CD14-positive monocyte (primary cell): ENCODE measurements around the gene PDC. TPM values are rescaled to one million over a fixed set of nuclear protein-coding genes. Genes with fewer than 3 reads are reported as not detected.

Source experiments
- DNase-seq, 3 donors: peaks; one replicate each; pipeline ENCODE4 v3.0.0-alpha.2; 2011 to 2022
- H2AFZ ChIP-seq: 2 replicates; pipeline ENCODE4 v1.6.0; 2012; ENCODE audit warnings: mild to moderate bottlenecking, low read depth, low read length, inconsistent platforms; ENCODE audit not compliant: insufficient read depth, poor library complexity, severe bottlenecking
- H3K27ac ChIP-seq, 2 donors: 1 replicate in 1 of 2; 2 replicates in 1 of 2; pipeline ENCODE4 v1.5.1; 2012 to 2013; ENCODE audit warnings: low read length in 2 of 2, control low read depth in 1 of 2, inconsistent platforms in 1 of 2, low read depth in 1 of 2, mild to moderate bottlenecking in 1 of 2
- H3K27me3 ChIP-seq, 2 donors: one replicate each; pipeline versions ENCODE4 v1.6.0 to v1.6.1; 2011 to 2013; ENCODE audit warnings: low read length in 2 of 2; ENCODE audit not compliant: control insufficient read depth in 2 of 2, insufficient read depth in 2 of 2
- H3K36me3 ChIP-seq, 2 donors: replicated peaks in 1 of 2; 1 replicate in 1 of 2; 2 replicates in 1 of 2; pipeline versions ENCODE4 v1.5.1 to v1.6.1; 2012 to 2013; ENCODE audit warnings: low read length in 2 of 2, control low read depth in 1 of 2, inconsistent platforms in 1 of 2, mild to moderate bottlenecking in 1 of 2; ENCODE audit not compliant: insufficient read depth in 2 of 2, control insufficient read depth in 1 of 2
- H3K4me1 ChIP-seq, 2 donors: 1 replicate in 1 of 2; 2 replicates in 1 of 2; pipeline versions ENCODE4 v1.5.1 to v1.6.1; 2012 to 2013; ENCODE audit warnings: low read length in 2 of 2, control low read depth in 1 of 2, inconsistent platforms in 1 of 2, mild to moderate bottlenecking in 1 of 2, moderate library complexity in 1 of 2; ENCODE audit not compliant: insufficient read depth in 2 of 2, control insufficient read depth in 1 of 2
- H3K4me2 ChIP-seq: replicated peaks from 2 replicates; pipeline ENCODE3; 2012; ENCODE audit warnings: low read length, moderate library complexity, mild to moderate bottlenecking; ENCODE audit not compliant: poor library complexity, severe bottlenecking; ENCODE audit errors: extremely low read depth
- H3K4me3 ChIP-seq, 3 experiments: fragments of 200-600 bp in 1 of 3; sonication (generic) in 1 of 3; replicated peaks in 1 of 3; 1 replicate in 2 of 3; 2 replicates in 1 of 3; pipeline ENCODE4 v1.5.1; 2011 to 2013; ENCODE audit warnings: low read length in 3 of 3, mild to moderate bottlenecking in 3 of 3, control low read depth in 2 of 3, low read depth in 2 of 3, inconsistent platforms in 1 of 3, moderate library complexity in 1 of 3
- H3K79me2 ChIP-seq: 2 replicates; pipeline ENCODE4 v1.6.0; 2012; ENCODE audit warnings: mild to moderate bottlenecking, control low read depth, inconsistent platforms, low read length, moderate library complexity; ENCODE audit not compliant: insufficient read depth
- H3K9ac ChIP-seq: 2 replicates; pipeline ENCODE4 v1.6.0; 2017; ENCODE audit warnings: low read length, mild to moderate bottlenecking; ENCODE audit not compliant: insufficient read depth, poor library complexity, severe bottlenecking
- H3K9me3 ChIP-seq, 2 donors: replicated peaks in 1 of 2; 1 replicate in 1 of 2; 2 replicates in 1 of 2; pipeline versions ENCODE4 v1.5.1 to v1.6.1; 2012 to 2013; ENCODE audit warnings: low read length in 2 of 2, control low read depth in 1 of 2; ENCODE audit not compliant: control insufficient read depth in 1 of 2, insufficient read depth in 1 of 2
- H4K20me1 ChIP-seq: 2 replicates; pipeline ENCODE4 v1.6.0; 2012; ENCODE audit warnings: mild to moderate bottlenecking, low read length, control low read depth, moderate library complexity; ENCODE audit not compliant: insufficient read depth
- H3K27ac Mint-ChIP-seq, 7 donors: one replicate each; pipeline ENCODE4 v1.8.0; 2020; ENCODE audit warnings: mild to moderate bottlenecking in 7 of 7, mixed read lengths in 7 of 7, moderate library complexity in 6 of 7, inconsistent platforms in 2 of 7
- H3K27me3 Mint-ChIP-seq, 3 donors: one replicate each; pipeline ENCODE4 v1.8.0; 2021 to 2022; ENCODE audit warnings: low read depth in 3 of 3, mild to moderate bottlenecking in 3 of 3, mixed read lengths in 3 of 3, moderate library complexity in 3 of 3, inconsistent platforms in 1 of 3
- H3K36me3 Mint-ChIP-seq, 2 donors: one replicate each; pipeline ENCODE4 v1.8.0; 2020; ENCODE audit warnings: mixed read lengths in 2 of 2, inconsistent platforms in 1 of 2, mild to moderate bottlenecking in 1 of 2
- H3K4me1 Mint-ChIP-seq: one replicate; pipeline ENCODE4 v1.8.0; 2020; ENCODE audit warnings: mild to moderate bottlenecking, mixed read lengths
- H3K4me3 Mint-ChIP-seq, 2 donors: one replicate each; pipeline ENCODE4 v1.8.0; 2020; ENCODE audit warnings: mild to moderate bottlenecking in 2 of 2, mixed read lengths in 2 of 2, moderate library complexity in 1 of 2
- H3K9me3 Mint-ChIP-seq, 7 donors: one replicate each; pipeline ENCODE4 v1.8.0; 2020 to 2022; ENCODE audit warnings: mixed read lengths in 7 of 7, mild to moderate bottlenecking in 6 of 7, moderate library complexity in 6 of 7, inconsistent platforms in 2 of 7
- CTCF ChIP-seq: fragments of 200-600 bp; IDR thresholded peaks from one replicate; pipeline ENCODE4 v1.8.0; 2022; ENCODE audit warnings: antibody characterized with exemption, mild to moderate bottlenecking
- WGBS: methylation state at CpG from one replicate; pipeline ENCODE4 v1.1.5; 2013; ENCODE audit warnings: missing lambda C conversion rate; ENCODE audit not compliant: insufficient coverage; 5-methylcytosine and 5-hydroxymethylcytosine counted together
- intact Hi-C, 2 donors: fragments of 100-400 bp; cut with micrococcal nuclease; formaldehyde crosslinking; loops; one replicate each; pipeline versions ENCODE4 v1.15.0 to v1.15.1; 2023
- polyA plus RNA-seq, 3 donors: library from polyadenylated mRNA; depleted of rRNA in 1 of 3; unstranded in 2 of 3; stranded (reverse) in 1 of 3; fragments of 300-500 nt in 2 of 3; fragments of >200 nt in 1 of 3; fragmentation: Illumina TruSeq in 2 of 3; gene quantifications; 1 replicate in 2 of 3; 2 replicates in 1 of 3; pipeline ENCODE4 v1.2.3, GENCODE V29; 2012 to 2021

PDC gene
- polyA plus RNA-seq, 3 donors: not detected

- H3K27ac ChIP-seq: no peak overlapping the region
- H3K4me3 ChIP-seq: no peak overlapping the region
- H4K20me1 ChIP-seq: no peaks in the 10 kb centered on the region
- WGBS: no CpG with 5 or more reads among the region's 2 CpGs
- intact Hi-C loops: no loop called here
- DNase-seq: no peak
- Mint-ChIP-seq H3K27ac (no peak overlapping the region), H3K4me1 (no peaks in the 10 kb centered on the region), H3K27me3 (peaks cover 0 to 3% (median 0%) of the 10 kb centered on the region in 3 donors), H3K36me3 (no peaks in the 10 kb centered on the region), H3K4me3 (no peak overlapping the region), H3K9me3 (peaks cover 0 to 1% (median 0%) of the 10 kb centered on the region in 7 donors)
- no peaks in the 10 kb centered on the region for H3K36me3 ChIP-seq
- TF ChIP-seq CTCF: no peak
- H3K27me3 ChIP-seq: no peaks in the 10 kb centered on the region
- no peaks in the 10 kb centered on the region for H3K4me1 ChIP-seq
- H3K79me2 ChIP-seq: no peaks in the 10 kb centered on the region
- no peaks in the 10 kb centered on the region for H3K9me3 ChIP-seq
- H3K9ac ChIP-seq: no peak overlapping the region
- H2AFZ ChIP-seq: no peak overlapping the region
- no peak overlapping the region for H3K4me2 ChIP-seq
These were observed 35.4 kb upstream of the PDC start for GRCh38 chr1:186496171-186496851.

- Histone ChIP-seq H3K36me3 (no peaks in the 10 kb centered on the region), H3K27ac (no peak overlapping the region), H3K79me2 (no peaks in the 10 kb centered on the region), H3K9ac (no peak overlapping the region), H3K4me1 (no peaks in the 10 kb centered on the region), H4K20me1 (no peaks in the 10 kb centered on the region), H3K4me3 (no peak overlapping the region), H3K9me3 (no peaks in the 10 kb centered on the region), H3K27me3 (no peaks in the 10 kb centered on the region), H3K4me2 (no peak overlapping the region), H2AFZ (no peak overlapping the region)
- DNase-seq: no peak
- 71% methylated on average over 2 of the region's 2 CpGs for WGBS
- Mint-ChIP-seq H3K4me3 (no peak overlapping the region), H3K9me3 (peaks cover 0 to 1% (median 0%) of the 10 kb centered on the region in 7 donors), H3K36me3 (no peaks in the 10 kb centered on the region), H3K4me1 (no peaks in the 10 kb centered on the region), H3K27me3 (peaks cover 0 to 2% (median 0%) of the 10 kb centered on the region in 3 donors), H3K27ac (no peak overlapping the region)
- intact Hi-C loops: no loop called here
- TF ChIP-seq CTCF: no peak
These were observed 33.9 kb upstream of the PDC start for GRCh38 chr1:186494832-186495271.
